ENCODE data around the gene ZNF528. TPM values are rescaled to one million over a fixed set of nuclear protein-coding genes. Genes with fewer than 3 reads are reported as not detected.

Gene ZNF528
- polyA plus RNA-seq, 1 donor (not counting 4 experiments of a cell fraction or from before 2014, with no cell fraction given): 18.6 TPM

DNA sequence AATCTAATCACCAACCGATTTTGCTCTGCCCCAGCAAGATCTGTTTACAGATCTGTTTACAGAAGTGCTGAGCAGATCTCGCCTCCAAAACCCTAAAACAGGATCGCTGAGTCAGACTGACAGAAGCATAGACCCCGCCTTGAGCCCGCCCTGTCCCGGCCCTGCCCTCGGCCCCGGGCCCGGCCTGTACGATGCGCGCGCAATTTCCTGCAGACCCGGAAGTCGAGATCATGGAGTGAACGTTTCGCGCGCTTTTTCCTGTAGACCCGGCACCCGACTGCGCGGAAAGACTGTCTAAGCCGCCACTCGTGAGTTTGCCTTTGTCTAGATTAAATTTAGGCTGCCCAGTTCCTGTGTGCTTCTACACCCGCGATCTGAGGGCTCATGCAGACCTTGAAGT lies 31.3 kb downstream of the ZNF528 start, which contains the start of gene ZNF534:
ZNF534 (plus strand) TSS at position 212 of the 400 bp plus-strand sequence. CDS start 2,327 bp downstream, outside the sequence.
- FAIRE-seq (no peak), DNase-seq (ENCODE audit: low read depth, low spot score) (no peak)
- H3K9ac ChIP-seq (ENCODE audit: control insufficient read depth, extremely low read depth, insufficient read depth, low read length): no peak within 1 kb of the TSS
- H3K4me1 ChIP-seq (ENCODE audit: control insufficient read depth, extremely low read depth, insufficient read depth, low read length): no peaks in the 10 kb centered on the region
- no peaks in the 10 kb centered on the region for H3K27me3 ChIP-seq (ENCODE audit: control insufficient read depth, extremely low read depth, insufficient read depth, low read length)
- H2AFZ ChIP-seq (ENCODE audit: control insufficient read depth, low read length): no peak within 1 kb of the TSS
- no peak within 1 kb of the TSS for H3K4me3 ChIP-seq (ENCODE audit: control insufficient read depth in 2 of 3, extremely low read depth in 1 of 3, insufficient read depth in 2 of 3, low read depth in 1 of 3, low read length in 3 of 3)
- H4K20me1 ChIP-seq (ENCODE audit: control insufficient read depth, extremely low read depth, insufficient read depth, low read length): no peaks in the 10 kb centered on the region
- H3K36me3 ChIP-seq (ENCODE audit: control insufficient read depth in 2 of 2, extremely low read depth in 1 of 2, insufficient read depth in 2 of 2, low read length in 2 of 2): no peaks in the 10 kb centered on the region
- dilution Hi-C loops (cut with MboI; ENCODE audit: extremely low pct_ligation_motif_present, low sequenced_read_pairs): no loop called here
- TF ChIP-seq EZH2 (IDR thresholded peaks at IDR 0.05; ENCODE audit: low read length): no peak
- TF ChIP-seq, protein P1, sequence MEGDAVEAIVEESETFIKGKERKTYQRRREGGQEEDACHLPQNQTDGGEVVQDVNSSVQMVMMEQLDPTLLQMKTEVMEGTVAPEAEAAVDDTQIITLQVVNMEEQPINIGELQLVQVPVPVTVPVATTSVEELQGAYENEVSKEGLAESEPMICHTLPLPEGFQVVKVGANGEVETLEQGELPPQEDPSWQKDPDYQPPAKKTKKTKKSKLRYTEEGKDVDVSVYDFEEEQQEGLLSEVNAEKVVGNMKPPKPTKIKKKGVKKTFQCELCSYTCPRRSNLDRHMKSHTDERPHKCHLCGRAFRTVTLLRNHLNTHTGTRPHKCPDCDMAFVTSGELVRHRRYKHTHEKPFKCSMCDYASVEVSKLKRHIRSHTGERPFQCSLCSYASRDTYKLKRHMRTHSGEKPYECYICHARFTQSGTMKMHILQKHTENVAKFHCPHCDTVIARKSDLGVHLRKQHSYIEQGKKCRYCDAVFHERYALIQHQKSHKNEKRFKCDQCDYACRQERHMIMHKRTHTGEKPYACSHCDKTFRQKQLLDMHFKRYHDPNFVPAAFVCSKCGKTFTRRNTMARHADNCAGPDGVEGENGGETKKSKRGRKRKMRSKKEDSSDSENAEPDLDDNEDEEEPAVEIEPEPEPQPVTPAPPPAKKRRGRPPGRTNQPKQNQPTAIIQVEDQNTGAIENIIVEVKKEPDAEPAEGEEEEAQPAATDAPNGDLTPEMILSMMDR (optimal IDR thresholded peaks at IDR 0.05 in 1 of 3, IDR thresholded peaks at IDR 0.05 in 1 of 3, conservative IDR thresholded peaks at IDR 0.05 in 1 of 3; ENCODE audit: extremely low read depth in 1 of 3, insufficient read depth in 2 of 3, low read length in 3 of 3): no peak
- no peaks in the 10 kb centered on the region for H3K9me1 ChIP-seq (ENCODE audit: control insufficient read depth, extremely low read depth, insufficient read depth, low read length)
- H3K79me2 ChIP-seq (ENCODE audit: control insufficient read depth, insufficient read depth, low read length): no peaks in the 10 kb centered on the region
- no peak within 1 kb of the TSS for H3K27ac ChIP-seq (ENCODE audit: control insufficient read depth, insufficient read depth, low read length)
- H3K4me2 ChIP-seq (ENCODE audit: control insufficient read depth, extremely low read depth, insufficient read depth, low read depth, low read length): no peak within 1 kb of the TSS
- H3K9me3 ChIP-seq (ENCODE audit: control insufficient read depth, low read depth, low read length): peaks cover 6% of the 10 kb centered on the region

DNA sequence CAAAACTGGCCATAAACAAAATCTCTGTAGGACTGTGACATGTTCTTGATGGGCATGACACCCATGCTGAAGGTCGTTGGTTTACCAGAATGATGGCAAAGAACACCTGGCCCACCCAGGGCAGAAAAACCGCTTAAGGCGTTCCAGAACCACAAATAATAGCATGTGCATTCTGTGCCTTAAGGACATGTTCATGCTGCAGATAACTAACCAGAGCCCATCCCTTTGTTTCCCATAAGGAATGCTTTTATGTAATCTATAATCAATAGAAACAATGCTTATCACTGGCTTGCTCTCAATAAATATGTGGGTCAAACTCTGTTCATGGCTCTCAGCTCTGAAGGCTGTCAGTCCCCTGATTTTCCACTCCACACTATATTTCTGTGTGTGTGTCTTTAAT lies 44.5 kb downstream of the ZNF528 start:
- H3K27ac ChIP-seq (ENCODE audit: control insufficient read depth, insufficient read depth, low read length): no peak overlapping the region
- dilution Hi-C loops (cut with MboI; ENCODE audit: extremely low pct_ligation_motif_present, low sequenced_read_pairs): no loop called here
- TF ChIP-seq, protein P1 (optimal IDR thresholded peaks at IDR 0.05 in 1 of 3, IDR thresholded peaks at IDR 0.05 in 1 of 3, conservative IDR thresholded peaks at IDR 0.05 in 1 of 3; ENCODE audit: extremely low read depth in 1 of 3, insufficient read depth in 2 of 3, low read length in 3 of 3): no peak
- no peak for TF ChIP-seq EZH2 (IDR thresholded peaks at IDR 0.05; ENCODE audit: low read length)

More for the DNA sequence above, 44.5 kb downstream of the ZNF528 start:
- Histone ChIP-seq H3K36me3 (ENCODE audit: control insufficient read depth in 2 of 2, extremely low read depth in 1 of 2, insufficient read depth in 2 of 2, low read length in 2 of 2) (no peaks in the 10 kb centered on the region), H3K9me3 (ENCODE audit: control insufficient read depth, low read depth, low read length) (peaks cover 2% of the 10 kb centered on the region), H3K4me1 (ENCODE audit: control insufficient read depth, extremely low read depth, insufficient read depth, low read length) (no peaks in the 10 kb centered on the region), H2AFZ (ENCODE audit: control insufficient read depth, low read length) (no peak overlapping the region), H4K20me1 (ENCODE audit: control insufficient read depth, extremely low read depth, insufficient read depth, low read length) (no peaks in the 10 kb centered on the region), H3K4me2 (ENCODE audit: control insufficient read depth, extremely low read depth, insufficient read depth, low read depth, low read length) (no peak overlapping the region), H3K4me3 (ENCODE audit: control insufficient read depth in 2 of 3, extremely low read depth in 1 of 3, insufficient read depth in 2 of 3, low read depth in 1 of 3, low read length in 3 of 3) (no peak overlapping the region), H3K9ac (ENCODE audit: control insufficient read depth, extremely low read depth, insufficient read depth, low read length) (no peak overlapping the region), H3K9me1 (ENCODE audit: control insufficient read depth, extremely low read depth, insufficient read depth, low read length) (no peaks in the 10 kb centered on the region), H3K79me2 (ENCODE audit: control insufficient read depth, insufficient read depth, low read length) (no peaks in the 10 kb centered on the region), H3K27me3 (ENCODE audit: control insufficient read depth, extremely low read depth, insufficient read depth, low read length) (no peaks in the 10 kb centered on the region)
- no peak for DNase-seq (ENCODE audit: low read depth, low spot score)
- FAIRE-seq: no peak

Data from keratinocyte (primary cell).